ENCODE data around the gene CFAP99.

The CFAP99 gene

GRCh38 chr4:2482192-2482591 is 63.4 kb downstream of the CFAP99 start:
- TF ChIP-seq YY1 (IDR thresholded peaks at IDR 0.05; ENCODE audit: low read depth) (no peak), NFIC (IDR thresholded peaks at IDR 0.05) (no peak), MAX (IDR thresholded peaks at IDR 0.05) (no peak), EGR1 (IDR thresholded peaks at IDR 0.05) (no peak), REST (IDR thresholded peaks at IDR 0.05; ENCODE audit: low read depth) (no peak), FOXM1 (IDR thresholded peaks at IDR 0.05; ENCODE audit: borderline replicate concordance, low read depth) (no peak), RAD21 (IDR thresholded peaks at IDR 0.05; ENCODE audit: low read depth) (no peak), TEAD4 (IDR thresholded peaks at IDR 0.05) (no peak), TAF1 (IDR thresholded peaks at IDR 0.05; ENCODE audit: low read depth) (no peak), USF1 (IDR thresholded peaks at IDR 0.05) (no peak), TCF12 (IDR thresholded peaks at IDR 0.05; ENCODE audit: low read depth) (no peak), CEBPB (IDR thresholded peaks at IDR 0.05) (no peak), CREB1 (IDR thresholded peaks at IDR 0.05; ENCODE audit: low read depth) (no peak), EP300 (IDR thresholded peaks at IDR 0.05; ENCODE audit: borderline replicate concordance) (no peak), ZBTB7A (IDR thresholded peaks at IDR 0.05; ENCODE audit: low read depth) (no peak)

GRCh38 chr4:2482693-2483092 is 63.9 kb downstream of the CFAP99 start:
- TF ChIP-seq FOXM1 (IDR thresholded peaks at IDR 0.05; ENCODE audit: borderline replicate concordance, low read depth) (no peak), EGR1 (IDR thresholded peaks at IDR 0.05) (no peak), TEAD4 (IDR thresholded peaks at IDR 0.05) (no peak), TCF12 (IDR thresholded peaks at IDR 0.05; ENCODE audit: low read depth) (no peak), YY1 (IDR thresholded peaks at IDR 0.05; ENCODE audit: low read depth) (no peak), CEBPB (IDR thresholded peaks at IDR 0.05) (no peak), MAX (IDR thresholded peaks at IDR 0.05) (no peak), NFIC (IDR thresholded peaks at IDR 0.05) (no peak), TAF1 (IDR thresholded peaks at IDR 0.05; ENCODE audit: low read depth) (no peak), USF1 (IDR thresholded peaks at IDR 0.05) (no peak), RAD21 (IDR thresholded peaks at IDR 0.05; ENCODE audit: low read depth) (no peak), CREB1 (IDR thresholded peaks at IDR 0.05; ENCODE audit: low read depth) (no peak), ZBTB7A (IDR thresholded peaks at IDR 0.05; ENCODE audit: low read depth) (no peak), REST (IDR thresholded peaks at IDR 0.05; ENCODE audit: low read depth) (no peak), EP300 (IDR thresholded peaks at IDR 0.05; ENCODE audit: borderline replicate concordance) (no peak)

- no peak for TF ChIP-seq RAD21 (IDR thresholded peaks at IDR 0.05; ENCODE audit: low read depth)
- no peak for TF ChIP-seq CEBPB (IDR thresholded peaks at IDR 0.05)
- no peak for TF ChIP-seq REST (IDR thresholded peaks at IDR 0.05; ENCODE audit: low read depth)
- TF ChIP-seq MAX (IDR thresholded peaks at IDR 0.05): no peak
- TF ChIP-seq EGR1 (IDR thresholded peaks at IDR 0.05): no peak
- TF ChIP-seq NFIC (IDR thresholded peaks at IDR 0.05): no peak
- no peak for TF ChIP-seq USF1 (IDR thresholded peaks at IDR 0.05)
- TF ChIP-seq TAF1 (IDR thresholded peaks at IDR 0.05; ENCODE audit: low read depth): no peak
- no peak for TF ChIP-seq TCF12 (IDR thresholded peaks at IDR 0.05; ENCODE audit: low read depth)
- TF ChIP-seq EP300 (IDR thresholded peaks at IDR 0.05; ENCODE audit: borderline replicate concordance): no peak
- TF ChIP-seq ZBTB7A (IDR thresholded peaks at IDR 0.05; ENCODE audit: low read depth): no peak
- no peak for TF ChIP-seq FOXM1 (IDR thresholded peaks at IDR 0.05; ENCODE audit: borderline replicate concordance, low read depth)
- TF ChIP-seq YY1 (IDR thresholded peaks at IDR 0.05; ENCODE audit: low read depth): no peak
These were observed 64.5 kb downstream of the CFAP99 start for GRCh38 chr4:2483237-2483636.

- TF ChIP-seq NFIC (IDR thresholded peaks at IDR 0.05): no peak
- no peak for TF ChIP-seq YY1 (IDR thresholded peaks at IDR 0.05; ENCODE audit: low read depth)
These were observed 65.4 kb downstream of the CFAP99 start for GRCh38 chr4:2484185-2484584.
